Heart left ventricle (tissue), 16 donors: ENCODE data around the gene ZNF366. TPM values are rescaled to one million over a fixed set of nuclear protein-coding genes. Genes with fewer than 3 reads are reported as not detected.

ENCODE experiments used
- ATAC-seq, 4 donors: fragments of 200-7000 bp; cut with Tn5 transposase; one replicate each; pipeline ENCODE4 v1.9.1; 2020 to 2022; ENCODE audit warnings: moderate library complexity in 4 of 4, mild to moderate bottlenecking in 3 of 4, moderate number of reproducible peaks in 1 of 4
- DNase-seq, 5 donors: peaks; one replicate each; pipeline ENCODE4 v3.0.0-alpha.2; 2020
- H3K27ac ChIP-seq, 12 donors: fragments of 200-600 bp; sonication (generic) in 4 of 12; one replicate each; pipeline versions ENCODE4 v1.5.0 to v1.8.0; 2016 to 2022; ENCODE audit warnings: mild to moderate bottlenecking in 2 of 12
- H3K27me3 ChIP-seq, 9 donors: fragments of 200-600 bp; sonication (generic) in 2 of 9; one replicate each; pipeline versions ENCODE4 v1.5.1 to v1.8.0; 2016 to 2022; ENCODE audit warnings: mild to moderate bottlenecking in 3 of 9
- H3K36me3 ChIP-seq, 9 donors: fragments of 200-600 bp; sonication (generic) in 2 of 9; one replicate each; pipeline versions ENCODE4 v1.5.0 to v1.8.0; 2018 to 2022; ENCODE audit warnings: mild to moderate bottlenecking in 2 of 9
- H3K4me1 ChIP-seq, 12 donors: fragments of 200-600 bp; sonication (generic) in 4 of 12; one replicate each; pipeline versions ENCODE4 v1.5.0 to v1.8.0; 2016 to 2022; ENCODE audit warnings: mild to moderate bottlenecking in 3 of 12
- H3K4me3 ChIP-seq, 12 donors: fragments of 200-600 bp; sonication (generic) in 4 of 12; one replicate each; pipeline versions ENCODE4 v1.5.0 to v1.8.0; 2017 to 2022; ENCODE audit warnings: mild to moderate bottlenecking in 9 of 12, moderate library complexity in 4 of 12
- H3K9me3 ChIP-seq, 12 donors: fragments of 200-600 bp; sonication (generic) in 4 of 12; one replicate each; pipeline versions ENCODE4 v1.5.0 to v1.8.0; 2016 to 2022; ENCODE audit warnings: mild to moderate bottlenecking in 1 of 12
- CTCF ChIP-seq, 12 donors: fragments of 200-600 bp; sonication (generic) in 4 of 12; IDR thresholded peaks; one replicate each; pipeline versions ENCODE4 v1.5.0 to v1.8.0; 2018 to 2022; ENCODE audit warnings: antibody characterized with exemption in 12 of 12, mild to moderate bottlenecking in 5 of 12
- POLR2A ChIP-seq, 2 donors: fragments of 450-650 bp; IDR thresholded peaks; one replicate each; pipeline ENCODE4 v1.6.1; 2017; ENCODE audit warnings: antibody characterized with exemption in 2 of 2, mild to moderate bottlenecking in 2 of 2, moderate library complexity in 2 of 2
- WGBS, 4 donors: extraction: QIAGEN DNeasy Blood & Tissue Kit in 2 of 4; methylation state at CpG; one replicate each; pipeline versions ENCODE4 v1.1.5 to v1.1.7; 2013 to 2018; 5-methylcytosine and 5-hydroxymethylcytosine counted together
- intact Hi-C, 10 donors: fragments of 100-400 bp; cut with DNase I; formaldehyde crosslinking; loops; one replicate each; pipeline versions ENCODE4 v1.11.1 to v1.14.2; 2022
- long read RNA-seq, 3 donors: library from polyadenylated mRNA; unstranded; transcript quantifications; one replicate each; pipeline ENCODE4 v2.0.0, GENCODE V29; 2020 to 2021
- polyA plus RNA-seq, 2 donors: library from polyadenylated mRNA; stranded (reverse); fragments of 200-250 nt; gene quantifications; one replicate each; pipeline ENCODE4 v1.2.3, GENCODE V29; 2013
- total RNA-seq, 9 donors: library from RNA; depleted of rRNA in 2 of 9; stranded (reverse); fragments of >200 nt in 2 of 9; fragmentation: NEBNext Ultra II Directional in 3 of 9; extraction: Animal tissue kit (Norgen Biotek cat#: 25700) in 3 of 9; gene quantifications; one replicate each; pipeline versions ENCODE4 v1.1.0 to v1.2.4, GENCODE V29; 2016 to 2023
- donor health status: ischemic (EF 13 %, LVEDD 7.1; RV severe dilation, severe dysfunction).
- donor health status: healthy with polysubstance abuse.
- donor health status: DM: no; HTN: yes; CAD: no.
- donor health status: DM: no; HTN: no; CAD: no.
- donor health status: ischemic (EF 25% LVEDD 6.9; RV normal size, moderate dysfunction).
- donor health status: ischemic (EF 25% LVEDD 5.7; RV mildly dilated, moderate dysfunction).
- donor health status: healthy.
- donor health status: DM: yes; HTN: yes; CAD: no.
- donor health status: ischemic (EF 35%, LVEDD 5.7; RV mildly dilated, moderate dysfunction).
- donor health status: nonischemic (EF 11% LVEDD 7.7; RV severe dilation, severe dysfunction).
- donor health status: DM: yes; HTN: yes; CAD: no.
- donor health status: PGD.
- donor health status: ischemic (EF 29% LVEDD 5.4; RV normal size, mild dysfunction).
- donor health status: nonischemic (EF 23%, LVEDD 6.1; RV moderate dilation, normal function).

ZNF366 gene, protein sequence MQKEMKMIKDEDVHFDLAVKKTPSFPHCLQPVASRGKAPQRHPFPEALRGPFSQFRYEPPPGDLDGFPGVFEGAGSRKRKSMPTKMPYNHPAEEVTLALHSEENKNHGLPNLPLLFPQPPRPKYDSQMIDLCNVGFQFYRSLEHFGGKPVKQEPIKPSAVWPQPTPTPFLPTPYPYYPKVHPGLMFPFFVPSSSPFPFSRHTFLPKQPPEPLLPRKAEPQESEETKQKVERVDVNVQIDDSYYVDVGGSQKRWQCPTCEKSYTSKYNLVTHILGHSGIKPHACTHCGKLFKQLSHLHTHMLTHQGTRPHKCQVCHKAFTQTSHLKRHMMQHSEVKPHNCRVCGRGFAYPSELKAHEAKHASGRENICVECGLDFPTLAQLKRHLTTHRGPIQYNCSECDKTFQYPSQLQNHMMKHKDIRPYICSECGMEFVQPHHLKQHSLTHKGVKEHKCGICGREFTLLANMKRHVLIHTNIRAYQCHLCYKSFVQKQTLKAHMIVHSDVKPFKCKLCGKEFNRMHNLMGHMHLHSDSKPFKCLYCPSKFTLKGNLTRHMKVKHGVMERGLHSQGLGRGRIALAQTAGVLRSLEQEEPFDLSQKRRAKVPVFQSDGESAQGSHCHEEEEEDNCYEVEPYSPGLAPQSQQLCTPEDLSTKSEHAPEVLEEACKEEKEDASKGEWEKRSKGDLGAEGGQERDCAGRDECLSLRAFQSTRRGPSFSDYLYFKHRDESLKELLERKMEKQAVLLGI
- total RNA-seq (10 to 100 TPM in 2 of 9 donors, 1 to 10 TPM in 7; 3.9 to 18.5 (median 6.1) TPM), polyA plus RNA-seq (1 to 10 TPM; 2.1 to 4.4 TPM)
- long read RNA-seq, donor 1, partial matches to known transcripts, result 8 of 12 reads
- long read RNA-seq, donor 1, other reads (novel, unspliced or antisense), result 1 of 12 reads
- long read RNA-seq, donor 2, transcript ZNF366-201 (5 exons, 3,830 nt), result major isoform, 7 of 34 reads
- long read RNA-seq, donor 2, partial matches to known transcripts, result 25 of 34 reads
- long read RNA-seq, donor 2, other reads (novel, unspliced or antisense), result 2 of 34 reads
- long read RNA-seq, donor 3, partial matches to known transcripts, result 7 of 13 reads
- long read RNA-seq, donor 3, other reads (novel, unspliced or antisense), result 3 of 13 reads

DNA sequence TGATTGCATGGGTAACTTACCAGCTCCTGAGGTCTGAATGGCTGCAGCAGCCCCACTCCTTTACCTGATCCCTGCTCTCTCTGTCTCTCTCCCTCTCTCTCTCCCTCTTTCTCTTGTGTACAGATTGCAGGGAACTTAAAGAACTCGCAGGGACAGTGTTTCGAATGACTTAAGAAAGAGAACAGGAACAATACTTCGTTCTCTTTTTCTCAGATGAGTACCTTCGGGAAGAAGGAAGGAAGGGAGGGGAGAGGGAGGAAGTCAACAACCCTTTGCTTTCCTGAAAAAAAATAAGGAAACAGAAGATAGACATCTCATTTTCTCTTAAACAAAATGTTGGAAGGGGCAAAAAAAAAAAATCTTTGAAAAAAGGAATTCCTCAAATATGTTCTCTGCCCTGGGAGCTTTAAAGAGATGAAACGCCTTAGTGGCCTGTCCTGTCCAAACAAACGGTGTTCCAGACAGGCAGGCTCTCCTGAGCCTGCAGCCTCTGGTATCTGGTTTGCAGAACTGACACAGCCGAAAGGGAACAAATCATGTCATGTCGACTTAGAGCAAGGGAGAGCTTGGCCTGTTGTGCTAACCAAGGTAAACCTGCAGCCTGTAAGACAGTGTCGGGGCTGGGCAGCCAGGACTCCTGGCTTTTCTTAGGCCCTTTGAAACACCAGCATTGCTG lies at the start of gene ZNF366:
Gene ZNF366, minus strand, starts transcription at position 180 of the 676 bp plus-strand sequence. CDS start 45,914 bp downstream, outside the sequence.
- Histone ChIP-seq H3K27me3 (no peaks in the 10 kb centered on the region), H3K27ac (peak within 1 kb of the TSS; percentile 51 to 84 (median 72)), H3K9me3 (no peaks in the 10 kb centered on the region), H3K4me3 (peak within 1 kb of the TSS; percentile 9 to 58 (median 44)), H3K4me1 (peaks cover 5 to 79% (median 33%) of the 10 kb centered on the region in 12 donors), H3K36me3 (no peaks in the 10 kb centered on the region)
- DNase-seq, result peak in 1 of 5 donors; percentile 28
- WGBS, 4 donors, result 49 to 58% (median 55%) methylated on average over 9 of the region's 9 CpGs
- ATAC-seq, result no peak
- no peak for TF ChIP-seq CTCF (IDR thresholded peaks at IDR 0.05)
- peak in 1 of 2 donors; percentile 33 for TF ChIP-seq POLR2A (IDR thresholded peaks at IDR 0.05)
- intact Hi-C loops, result loop anchor here in 7 of 10 donors (2.0 to 10.0 kb wide), 7 partner anchors 35 to 113 kb away; no protein-coding TSS in a partner anchor

- no peaks in the 10 kb centered on the region for H3K36me3 ChIP-seq
- intact Hi-C loops, result loop anchor here in 2 of 10 donors (5.0 to 10.0 kb wide), 2 partner anchors 258 to 261 kb away; partner anchors contain the start of gene TNPO1 (in 2 of the 2)
- no peak for TF ChIP-seq POLR2A (IDR thresholded peaks at IDR 0.05)
- TF ChIP-seq CTCF (IDR thresholded peaks at IDR 0.05), result peak in 5 of 12 donors; percentile 3 to 29 (median 13)
- H3K9me3 ChIP-seq, result no peaks in the 10 kb centered on the region
- H3K4me1 ChIP-seq, result peaks cover 0 to 37% (median 18%) of the 10 kb centered on the region in 12 donors
- H3K27me3 ChIP-seq, result no peaks in the 10 kb centered on the region
- H3K27ac ChIP-seq, result peak overlapping the region in 11 of 12 donors; percentile 8 to 77 (median 63)
- peak; percentile 45 to 85 (median 81) for ATAC-seq
- DNase-seq, result peak; percentile 50 to 77 (median 66)
- peak overlapping the region in 11 of 12 donors; percentile 19 to 57 (median 45) for H3K4me3 ChIP-seq
- WGBS, 4 donors, result 7 to 16% (median 11%) methylated on average over 35 to 42 of the region's 42 CpGs
These were observed 49.3 kb upstream of the ZNF366 start for GRCh38 chr5:72556351-72557166.

GRCh38 chr5:72555871-72556270 lies 48.7 kb upstream of the ZNF366 start:
- H3K4me3 ChIP-seq, result peak overlapping the region in 4 of 12 donors; percentile 45 to 57 (median 52)
- DNase-seq (no peak), ATAC-seq (no peak)
- H3K9me3 ChIP-seq, result no peaks in the 10 kb centered on the region
- H3K27ac ChIP-seq, result peak overlapping the region in 3 of 12 donors; percentile 6 to 77 (median 70)
- no peaks in the 10 kb centered on the region for H3K27me3 ChIP-seq
- 19 to 46% (median 33%) methylated on average over 1 of the region's 1 CpG for WGBS, 4 donors
- TF ChIP-seq POLR2A (IDR thresholded peaks at IDR 0.05) (no peak), CTCF (IDR thresholded peaks at IDR 0.05) (no peak)
- intact Hi-C loops, result loop anchor here in 2 of 10 donors (5.0 to 10.0 kb wide), 2 partner anchors 259 to 261 kb away; partner anchors contain the start of gene TNPO1 (in 2 of the 2)
- peaks cover 0 to 37% (median 18%) of the 10 kb centered on the region in 12 donors for H3K4me1 ChIP-seq
- no peaks in the 10 kb centered on the region for H3K36me3 ChIP-seq
